HEK293 (cell line): ENCODE data around the gene C1QTNF12.

Experiments used
- CTCF ChIA-PET: fragments of 350-600 bp; formaldehyde crosslinking; extraction: SDS; loops from one replicate; lab custom pipeline; 2021; ENCODE audit warnings: antibody characterized with exemption; lab: Yijun Ruan, JAX
- POLR2A ChIA-PET: fragments of 300-600 bp; formaldehyde crosslinking; extraction: SDS; loops from one replicate; lab custom pipeline; 2020; ENCODE audit warnings: antibody characterized with exemption, inconsistent platforms; lab: Yijun Ruan, JAX
- H3K27ac ChIP-seq: fragments of 200-500 bp; sonication (Bioruptor generic); 2 replicates; pipeline ENCODE4 v1.5.1; 2014; ENCODE audit warnings: low read depth, low read length, control low read depth, inconsistent platforms; ENCODE audit errors: extremely low read depth
- H3K36me3 ChIP-seq, 2 experiments: fragments of 200-500 bp in 1 of 2; sonication (Bioruptor generic) in 1 of 2; 1 replicate in 1 of 2; 2 replicates in 1 of 2; pipeline ENCODE4 v1.5.1; 2014 to 2017; ENCODE audit warnings: inconsistent platforms in 2 of 2, low read length in 2 of 2; ENCODE audit not compliant: control insufficient read depth in 2 of 2, insufficient read depth in 1 of 2
- H3K4me1 ChIP-seq: fragments of 200-500 bp; sonication (Bioruptor generic); 2 replicates; pipeline ENCODE4 v1.5.1; 2014; ENCODE audit warnings: mild to moderate bottlenecking, low read length, inconsistent platforms; ENCODE audit not compliant: control insufficient read depth, insufficient read depth
- H3K4me3 ChIP-seq: 2 replicates; pipeline ENCODE4 v1.5.1; 2011; ENCODE audit warnings: low read depth, mild to moderate bottlenecking, control low read depth, low read length, moderate library complexity
- H3K9me3 ChIP-seq: fragments of 200-500 bp; sonication (Bioruptor generic); 2 replicates; pipeline ENCODE4 v1.5.1; 2014; ENCODE audit warnings: low read depth, low read length, inconsistent platforms; ENCODE audit not compliant: control insufficient read depth, insufficient read depth
- AEBP2 ChIP-seq: fragments of 450-650 bp; formaldehyde crosslinking; IDR thresholded peaks from 2 replicates; pipeline ENCODE4 v1.5.1; 2016; ENCODE audit warnings: missing biosample characterization, missing genetic modification characterization, borderline replicate concordance
- KLF1 ChIP-seq: fragments of 450-650 bp; formaldehyde crosslinking; IDR thresholded peaks from 2 replicates; pipeline ENCODE4 v1.5.1; 2016; ENCODE audit warnings: missing biosample characterization, missing genetic modification characterization
- PRDM2 ChIP-seq: fragments of 450-650 bp; formaldehyde crosslinking; IDR thresholded peaks from 2 replicates; pipeline ENCODE4 v1.5.1; 2016; ENCODE audit warnings: missing biosample characterization, missing genetic modification characterization, borderline replicate concordance
- ZBTB20 ChIP-seq: fragments of 450-650 bp; formaldehyde crosslinking; IDR thresholded peaks from 2 replicates; pipeline ENCODE4 v1.5.1; 2016; ENCODE audit warnings: missing biosample characterization, missing genetic modification characterization
- ZNF169 ChIP-seq: fragments of 450-650 bp; formaldehyde crosslinking; IDR thresholded peaks from 2 replicates; pipeline ENCODE4 v1.5.1; 2016; ENCODE audit warnings: missing biosample characterization, missing genetic modification characterization
- ZNF302 ChIP-seq: fragments of 450-650 bp; formaldehyde crosslinking; IDR thresholded peaks from 2 replicates; pipeline ENCODE4 v1.5.1; 2016; ENCODE audit warnings: missing biosample characterization, missing genetic modification characterization, low read depth
- ZNF423 ChIP-seq: fragments of 450-650 bp; formaldehyde crosslinking; IDR thresholded peaks from 2 replicates; pipeline ENCODE4 v1.5.1; 2016; ENCODE audit warnings: missing biosample characterization, missing genetic modification characterization
- ZNF514 ChIP-seq: fragments of 450-650 bp; formaldehyde crosslinking; IDR thresholded peaks from 2 replicates; pipeline ENCODE4 v1.5.1; 2016; ENCODE audit warnings: missing biosample characterization, missing genetic modification characterization
- ZNF518A ChIP-seq: fragments of 450-650 bp; formaldehyde crosslinking; conservative IDR thresholded peaks from 2 replicates; pipeline ENCODE4 v1.5.1; 2016; ENCODE audit warnings: low read depth, missing biosample characterization, missing genetic modification characterization
- ZNF692 ChIP-seq: fragments of 450-650 bp; formaldehyde crosslinking; IDR thresholded peaks from 2 replicates; pipeline ENCODE4 v1.5.1; 2016; ENCODE audit warnings: missing biosample characterization, missing genetic modification characterization
- ZNF768 ChIP-seq: fragments of 450-650 bp; formaldehyde crosslinking; IDR thresholded peaks from 2 replicates; pipeline ENCODE4 v1.5.1; 2018; ENCODE audit warnings: missing biosample characterization, mild to moderate bottlenecking, missing genetic modification characterization

C1QTNF12 gene

GRCh38 chr1:1281533-1282321 lies 35.2 kb upstream of the C1QTNF12 start:
- H3K4me3 ChIP-seq: no peak overlapping the region
- H3K4me1 ChIP-seq: no peaks in the 10 kb centered on the region
- ChIA-PET CTCF (interaction anchor here (0.6 to 0.9 kb wide), 2 partner anchors 9 to 21 kb away, joined by 3 to 5 read pairs; no protein-coding TSS in a partner anchor), POLR2A (interaction anchor here (1.0 kb wide), 1 partner anchor 10 kb away, joined by 3 read pairs; no protein-coding TSS in a partner anchor)
- H3K27ac ChIP-seq: no peak overlapping the region
- no peaks in the 10 kb centered on the region for H3K9me3 ChIP-seq
- no peaks in the 10 kb centered on the region for H3K36me3 ChIP-seq
- TF ChIP-seq ZNF692 (tag by site-specific recombination) (0 out of 2 replicates have a peak, but pooled peaks have one; percentile 25), ZNF302 (tag by site-specific recombination) (no peak), ZNF768 (tag by site-specific recombination) (peak; percentile 96; the same call in 1 of the 2 replicates), PRDM2 (tag by site-specific recombination) (no peak), AEBP2 (tag by site-specific recombination) (no peak), ZNF169 (tag by site-specific recombination) (no peak), ZNF518A (tag by site-specific recombination) (no peak), ZBTB20 (no peak), ZNF423 (tag by site-specific recombination) (no peak), KLF1 (tag by site-specific recombination) (0 out of 2 replicates have a peak, but pooled peaks have one; percentile 13), ZNF514 (no peak)
